T1000 (cell line): ENCODE results near the gene MARCKSL1.
"Not testable (repeated sequence)": the region's sequence is repeated elsewhere in the genome, so short reads cannot be mapped to it uniquely, and the experiment has no call there.

Source experiments
- DNase-seq: peaks from one replicate; lab custom pipeline; 2025; ENCODE audit warnings: mixed read lengths; lab: John Stamatoyannopoulos, UW

The MARCKSL1 gene

GRCh38 chr1:32289256-32289655 lies 46.8 kb downstream of the MARCKSL1 start:
- DNase-seq, result no peak

GRCh38 chr1:32286763-32287162 lies 49.3 kb downstream of the MARCKSL1 start:
- no peak for DNase-seq

GRCh38 chr1:32285658-32286057 lies 50.4 kb downstream of the MARCKSL1 start:
- no peak for DNase-seq

- DNase-seq, result not testable (repeated sequence)
Observed at GRCh38 chr1:32284777-32285176, 51.3 kb downstream of the MARCKSL1 start.
